Mesangial cell (primary cell): ENCODE results near the gene SLC1A7. TPM values are rescaled to one million over a fixed set of nuclear protein-coding genes. Genes with fewer than 3 reads are reported as not detected.

Experiments
- total RNA-seq: library from RNA; depleted of rRNA; stranded (reverse); fragments of >200 nt; gene quantifications from 2 replicates; pipeline ENCODE4 v1.2.3, GENCODE V29; 2015

SLC1A7 gene
- total RNA-seq, result not detected in 2 replicates

DNA sequence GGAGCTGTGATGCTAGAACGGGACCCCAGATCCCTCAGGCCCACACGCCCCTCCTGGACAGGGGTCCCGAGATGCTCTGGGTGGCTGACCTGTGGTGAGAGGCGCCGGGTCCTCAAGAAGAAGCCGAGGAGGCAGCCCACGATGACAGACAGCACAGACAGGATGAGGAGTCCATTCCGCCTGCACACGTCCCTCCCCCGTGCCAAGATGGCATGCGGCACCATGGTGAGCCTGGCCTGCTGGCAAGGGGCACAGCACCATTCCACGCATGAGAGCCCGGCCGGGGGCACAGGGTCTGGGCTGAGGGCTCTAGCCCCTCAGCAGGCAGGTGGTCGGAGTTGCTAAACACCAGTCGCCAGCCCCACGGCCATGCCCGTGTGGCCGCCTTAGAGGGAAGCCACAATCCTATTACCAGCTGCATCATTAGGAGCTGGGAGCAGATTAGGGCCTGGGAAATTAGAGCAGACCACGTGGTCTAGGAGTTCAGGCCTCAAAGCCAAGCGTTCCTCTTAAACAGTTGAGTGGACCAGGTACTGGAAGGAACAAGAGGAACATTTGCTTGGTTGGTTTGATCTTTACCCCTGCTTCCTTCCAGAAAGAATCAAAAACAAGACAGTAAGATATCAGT, at the start of gene SLC1A7:
Gene SLC1A7 (minus strand): TSS at position 413 of the 628 bp plus-strand sequence. CDS start 189 bp downstream, at position 224.

DNA sequence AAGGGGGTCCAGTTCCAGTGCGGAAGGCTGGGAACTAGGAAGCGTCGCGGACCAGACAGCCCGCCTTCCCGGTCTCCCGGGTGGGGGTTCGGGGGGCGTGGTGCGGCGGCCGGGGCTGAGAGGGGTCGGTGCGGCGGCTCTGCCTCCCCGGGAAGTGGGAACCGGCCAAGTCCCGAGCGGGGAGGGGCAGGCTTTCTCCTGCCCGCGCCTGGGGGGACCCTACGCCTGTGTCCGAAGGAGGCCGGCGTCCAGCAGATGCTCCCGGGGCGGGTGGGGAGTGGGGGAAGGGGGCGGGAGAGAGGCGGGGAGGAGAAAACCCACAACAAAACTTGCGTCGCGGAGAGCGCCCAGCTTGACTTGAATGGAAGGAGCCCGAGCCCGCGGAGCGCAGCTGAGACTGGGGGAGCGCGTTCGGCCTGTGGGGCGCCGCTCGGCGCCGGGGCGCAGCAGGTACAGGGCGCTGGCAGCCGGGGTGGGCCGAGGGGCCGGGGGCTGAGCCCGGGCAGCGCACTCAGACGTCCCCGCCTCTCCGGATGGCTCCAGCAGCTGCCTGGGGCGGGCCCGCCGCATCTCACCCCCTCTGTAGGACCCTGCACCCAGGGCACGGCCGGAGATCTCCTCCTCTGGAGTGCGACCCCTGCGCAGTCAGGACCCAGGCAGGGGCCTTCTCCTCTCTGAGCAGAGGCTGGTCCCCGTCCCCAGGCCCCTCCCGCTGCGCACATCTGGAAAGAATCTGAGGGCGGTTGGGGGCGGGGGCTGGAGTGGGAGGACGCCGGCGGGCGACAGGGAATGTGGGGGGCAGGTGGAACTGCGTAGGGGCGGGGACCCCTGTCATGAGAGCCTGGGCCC, 80.4 kb downstream of the SLC1A7 start, which contains the start of gene PODN:
Gene PODN (plus strand): TSS at position 355 of the 849 bp plus-strand sequence. CDS start 7,643 bp downstream, outside the sequence.

Other genes with a start within 250 kb of the SLC1A7 start
- gene ECHDC2, start 220.9 kb downstream of the SLC1A7 start, total RNA-seq, result 18.4 and 50.1 TPM in 2 replicates
- gene SCP2, start 215.4 kb downstream of the SLC1A7 start, total RNA-seq, result 34.2 and 45.8 TPM in 2 replicates
- 0.13 TPM in 1 of 2 replicates, not detected in the other for gene PODN, start 80.4 kb downstream of the SLC1A7 start, total RNA-seq
- 15.8 and 19.1 TPM in 2 replicates for gene CPT2, start 54.2 kb upstream of the SLC1A7 start, total RNA-seq
- 44.1 and 49.0 TPM in 2 replicates for gene CZIB, start 78.0 kb upstream of the SLC1A7 start, total RNA-seq
- gene MAGOH, start 95.9 kb upstream of the SLC1A7 start, total RNA-seq, result 15.1 and 28.7 TPM in 2 replicates
- gene LRP8, start 185.4 kb upstream of the SLC1A7 start, total RNA-seq, result 11.2 and 27.2 TPM in 2 replicates